ENCODE data around the gene WNT16.
"Not testable (repeated sequence)": the region's sequence is repeated elsewhere in the genome, so short reads cannot be mapped to it uniquely, and the experiment has no call there.

Gene WNT16

DNA sequence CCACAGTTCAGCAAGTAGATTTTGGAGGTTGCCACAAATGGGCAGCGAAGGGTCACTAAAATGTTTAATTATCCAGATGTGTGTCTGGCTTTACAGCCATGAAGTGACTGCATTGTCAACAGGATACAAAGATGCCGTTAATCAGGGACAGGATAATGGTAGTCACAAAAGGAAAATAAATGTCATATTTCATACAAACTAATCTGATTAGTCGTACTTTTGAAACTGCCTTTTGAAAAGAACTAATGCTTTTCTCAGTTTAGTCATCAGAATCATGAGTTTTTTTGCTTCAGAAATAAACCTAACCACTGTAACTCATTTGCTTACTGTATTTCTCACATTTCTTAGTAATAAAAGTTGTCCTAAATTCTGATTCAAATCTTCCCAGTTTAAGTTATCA is 22.2 kb upstream of the WNT16 start:
- DNase-seq: no peak

DNA sequence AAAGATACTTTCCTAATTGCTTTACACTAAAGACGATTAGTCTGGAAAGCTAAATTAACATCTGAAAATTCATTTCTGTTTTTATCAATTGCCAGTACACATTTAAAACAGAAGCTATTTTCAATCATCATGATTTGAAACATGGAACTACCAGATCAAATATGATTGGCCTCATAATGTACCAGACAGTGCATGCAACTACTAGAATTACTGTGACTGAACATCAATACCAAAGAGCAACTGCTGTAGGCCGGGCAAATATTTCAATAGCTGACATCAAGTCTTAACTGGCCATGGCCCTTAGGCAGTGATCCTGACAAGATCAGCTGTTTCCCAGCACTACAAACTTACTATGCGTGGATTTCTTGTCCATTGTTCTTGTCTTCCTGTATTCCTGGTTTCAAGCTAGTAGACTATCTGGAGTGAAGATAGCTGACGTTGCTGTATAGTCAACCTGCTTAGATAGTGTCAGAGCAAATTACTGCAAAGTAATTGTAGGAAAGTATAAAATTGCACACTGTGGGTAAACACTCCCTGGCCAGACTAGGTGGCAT is 21.7 kb upstream of the WNT16 start:
- DNase-seq: no peak

DNA sequence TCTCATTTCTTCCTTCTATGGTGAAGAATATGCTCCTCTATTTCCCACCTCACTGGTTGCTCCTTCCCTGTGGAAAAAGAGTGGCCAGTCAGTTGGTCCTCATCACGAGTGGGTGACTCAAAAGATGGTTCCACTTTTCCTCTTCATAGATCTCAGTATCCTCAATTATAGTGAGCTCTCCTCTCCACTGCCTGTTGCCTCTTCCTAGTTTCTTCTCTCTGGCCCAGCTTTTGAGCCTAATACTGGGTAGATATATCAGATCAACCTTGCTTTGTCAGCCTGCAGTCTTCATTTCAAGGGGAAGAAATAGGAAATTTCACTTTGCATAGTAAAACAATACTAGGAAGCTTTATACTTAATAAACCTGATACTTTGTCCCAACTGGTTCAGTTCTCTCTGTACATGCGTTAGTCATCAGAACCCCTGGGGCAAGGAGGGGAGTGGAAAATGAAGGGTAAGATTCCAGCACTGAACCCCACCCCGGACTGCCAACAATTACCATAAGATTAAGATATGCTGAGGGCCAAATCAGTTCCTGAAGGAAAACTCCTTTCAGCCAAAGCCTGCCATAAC is 15.5 kb upstream of the WNT16 start:
- DNase-seq: no peak

DNA sequence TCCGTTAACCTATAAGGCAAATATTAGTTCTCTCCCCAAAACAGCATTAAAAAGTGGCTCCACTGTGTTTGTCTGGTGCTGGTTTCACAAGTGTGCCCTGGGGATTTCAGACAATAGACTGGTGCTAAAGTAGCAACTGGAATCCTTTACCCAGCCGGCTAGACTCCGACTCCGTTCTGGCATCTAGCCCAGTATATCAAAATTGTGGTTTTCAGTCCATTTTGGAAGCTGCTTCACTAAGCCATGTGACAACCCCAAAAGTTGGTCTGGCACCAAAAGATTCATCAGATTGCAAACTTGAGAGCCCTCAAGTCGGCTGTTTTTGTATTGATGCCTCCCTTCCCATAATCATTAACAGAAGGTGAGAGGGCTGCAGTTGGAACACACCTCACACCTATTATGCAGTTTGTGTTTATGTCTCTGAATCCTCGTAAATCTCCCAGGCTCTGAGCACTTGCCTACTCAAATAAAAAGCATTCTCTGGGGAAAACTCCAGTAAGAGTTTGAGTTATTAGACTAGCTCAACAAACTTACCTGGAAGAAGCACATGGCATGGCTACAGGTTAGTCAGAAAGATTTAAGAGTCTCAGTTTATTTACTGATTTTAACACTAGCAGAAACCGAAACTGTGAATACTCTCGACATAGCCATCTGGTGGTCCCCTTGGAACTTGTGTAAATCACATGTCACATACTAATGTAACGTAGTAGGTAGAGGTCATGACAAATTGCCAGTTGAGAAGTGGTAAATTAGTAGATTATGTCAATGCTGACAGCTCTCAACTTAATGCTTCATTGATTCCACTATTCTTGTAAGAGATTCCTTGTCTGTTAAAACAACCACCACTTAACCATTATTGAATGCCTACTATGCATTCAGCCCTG is 14.8 kb upstream of the WNT16 start:
- DNase-seq: no peak

DNA sequence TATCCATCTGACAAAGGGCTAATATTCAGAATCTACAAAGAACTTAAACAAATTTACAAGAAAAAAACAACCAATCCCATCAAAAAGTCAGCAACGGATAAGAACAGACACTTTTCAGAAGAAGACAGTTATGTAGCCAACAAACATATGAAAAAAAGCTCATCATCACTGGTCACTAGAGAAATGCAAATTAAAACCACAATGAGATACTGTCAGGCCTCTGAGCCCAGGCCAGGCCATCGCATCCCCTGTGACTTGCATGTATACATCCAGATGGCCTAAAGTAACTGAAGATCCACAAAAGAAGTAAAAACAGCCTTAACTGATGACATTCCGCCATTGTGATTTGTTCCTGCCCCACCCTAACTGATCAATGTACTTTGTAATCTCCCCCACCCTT is 13.6 kb upstream of the WNT16 start:
- not testable (repeated sequence) for DNase-seq

DNA sequence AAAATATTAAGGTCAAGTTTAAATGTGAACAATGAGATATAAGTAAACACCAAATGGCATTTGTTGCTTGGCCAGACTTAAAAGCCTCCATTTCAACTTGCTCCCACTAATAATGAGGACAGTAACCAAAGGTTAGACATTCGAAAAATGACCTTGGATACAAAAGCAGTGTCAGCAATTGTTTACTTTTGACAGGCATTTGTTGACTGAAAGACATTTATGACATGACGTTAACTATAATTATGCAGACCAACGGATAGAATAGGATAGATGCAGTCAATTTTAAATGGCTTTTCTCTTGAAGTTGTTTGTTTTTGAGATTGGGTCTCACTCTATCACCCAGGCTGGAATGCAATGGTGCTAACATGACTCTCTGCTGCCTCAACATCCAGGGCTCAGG is 6.3 kb upstream of the WNT16 start:
- DNase-seq: no peak

DNA sequence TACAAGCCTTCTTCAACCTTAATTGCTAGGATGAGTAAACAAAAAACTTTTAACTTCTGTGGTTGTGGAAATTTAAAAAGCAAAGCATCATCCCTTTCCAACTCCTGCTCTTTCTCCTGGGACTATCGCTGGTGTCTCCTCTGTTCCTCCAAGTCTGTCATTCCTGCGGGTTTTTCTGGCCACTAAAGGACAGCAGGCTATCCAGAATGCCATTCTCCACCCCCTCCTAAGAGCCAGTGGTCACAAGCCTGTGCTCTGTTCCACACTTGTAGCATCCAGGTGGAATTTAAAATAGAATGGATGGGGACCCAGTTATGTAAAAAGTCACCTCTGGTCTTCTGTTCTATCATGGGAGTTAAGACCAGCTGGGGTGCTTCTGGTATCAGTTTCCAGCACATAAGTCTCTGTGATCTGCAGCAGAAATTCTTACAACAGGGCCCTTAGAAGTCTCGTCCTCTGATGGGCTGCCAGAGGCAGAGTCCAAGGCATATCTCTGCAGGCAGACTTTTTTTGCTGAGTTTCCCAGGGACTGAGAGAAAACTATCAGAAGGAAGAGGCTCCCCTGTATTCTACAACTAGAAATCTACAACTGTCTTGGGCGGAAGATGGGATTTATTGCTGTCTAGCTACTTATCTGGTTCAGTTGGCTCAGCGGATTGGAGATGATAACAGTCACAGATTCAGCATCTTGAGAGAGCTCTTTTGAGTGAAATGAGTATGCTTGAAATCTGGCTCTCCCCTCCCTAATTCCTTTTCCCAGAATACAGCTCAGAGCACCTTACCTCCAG is 5.1 kb upstream of the WNT16 start:
- DNase-seq: no peak

DNA sequence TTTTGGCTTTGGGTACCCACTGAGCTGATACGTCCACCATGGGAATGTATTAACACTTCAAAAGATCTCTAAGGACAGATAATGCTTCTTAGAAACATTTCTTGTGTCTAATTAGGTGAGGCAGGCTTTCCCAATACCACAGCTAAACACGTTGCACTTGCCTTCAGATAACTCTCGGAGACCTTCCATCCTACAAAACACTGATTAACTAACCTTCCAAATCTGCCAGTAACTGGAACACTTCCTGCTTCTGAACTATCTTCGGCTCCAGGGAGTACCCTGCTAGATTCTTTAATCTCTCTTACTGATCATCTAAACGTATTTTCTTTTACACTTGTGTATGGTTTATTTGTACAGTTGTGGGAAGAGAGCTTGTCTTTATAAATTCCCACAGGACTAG is 1.1 kb upstream of the WNT16 start:
- DNase-seq: no peak

DNA sequence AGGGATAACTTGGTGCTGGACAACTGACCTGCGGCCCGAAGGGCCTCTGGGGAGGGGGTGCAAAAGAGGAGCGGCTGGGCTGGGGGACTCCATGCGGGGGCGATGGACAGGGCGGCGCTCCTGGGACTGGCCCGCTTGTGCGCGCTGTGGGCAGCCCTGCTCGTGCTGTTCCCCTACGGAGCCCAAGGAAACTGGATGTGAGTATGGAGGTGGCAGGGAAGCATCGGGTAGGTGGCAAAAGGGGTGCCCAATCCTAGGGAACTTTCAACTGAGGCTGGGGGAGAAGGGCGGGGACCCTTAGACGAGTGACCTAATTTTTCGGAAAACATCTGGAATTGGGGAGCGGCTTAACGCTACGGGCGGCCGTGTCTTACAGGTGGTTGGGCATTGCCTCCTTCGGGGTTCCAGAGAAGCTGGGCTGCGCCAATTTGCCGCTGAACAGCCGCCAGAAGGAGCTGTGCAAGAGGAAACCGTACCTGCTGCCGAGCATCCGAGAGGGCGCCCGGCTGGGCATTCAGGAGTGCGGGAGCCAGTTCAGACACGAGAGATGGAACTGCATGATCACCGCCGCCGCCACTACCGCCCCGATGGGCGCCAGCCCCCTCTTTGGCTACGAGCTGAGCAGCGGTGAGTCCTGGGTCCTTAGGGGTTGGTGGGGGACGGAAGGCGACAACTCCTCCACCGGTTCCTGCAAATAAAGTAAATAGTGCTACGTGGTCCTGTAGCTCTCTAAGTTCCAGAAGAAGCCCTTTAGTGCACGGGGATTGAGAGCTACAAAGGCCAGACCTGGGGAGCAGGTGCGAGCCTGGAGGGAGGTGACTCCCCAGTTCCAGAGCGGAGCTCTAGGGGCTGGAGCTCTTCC is 622 bp downstream of the WNT16 start:
- DNase-seq: peak; percentile 54

DNA sequence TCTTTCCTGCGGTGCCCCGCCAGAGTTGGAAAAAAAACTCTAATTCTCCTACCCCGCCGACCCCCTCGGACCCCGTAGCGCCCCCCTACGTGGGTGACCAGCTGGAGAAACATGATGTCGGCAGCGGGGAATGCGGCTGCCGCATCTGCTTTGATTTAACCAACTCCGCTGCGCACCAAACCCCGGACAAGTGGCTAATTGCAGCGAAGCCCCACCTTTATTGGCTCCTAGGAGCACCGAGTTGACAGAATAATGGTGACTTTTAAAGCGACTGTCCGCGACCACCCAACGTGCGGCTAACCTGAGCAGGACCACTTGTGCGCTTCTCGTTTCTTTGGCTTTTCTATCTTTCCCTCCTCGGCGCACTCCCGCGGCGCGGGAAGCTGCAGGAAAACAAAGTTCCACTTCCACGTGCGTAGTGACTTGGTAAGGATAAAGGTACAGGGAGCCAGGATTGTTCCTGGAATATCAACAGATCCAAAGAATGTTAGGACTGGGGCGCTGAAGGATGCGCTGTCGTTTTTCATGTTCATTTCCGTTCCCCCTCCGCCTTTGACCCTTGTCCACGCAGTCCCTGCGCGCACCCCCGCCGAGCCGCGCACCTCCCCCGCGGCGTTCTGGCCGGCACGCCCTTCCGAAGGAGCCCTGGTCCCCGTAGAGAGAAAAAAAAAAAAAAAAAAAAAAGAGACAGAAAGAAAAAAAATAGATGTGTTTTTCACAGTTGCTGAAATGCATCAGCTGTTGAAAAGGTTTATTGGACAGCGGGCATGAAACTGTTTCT is 1.4 kb downstream of the WNT16 start:
- peak; percentile 5 for DNase-seq

DNA sequence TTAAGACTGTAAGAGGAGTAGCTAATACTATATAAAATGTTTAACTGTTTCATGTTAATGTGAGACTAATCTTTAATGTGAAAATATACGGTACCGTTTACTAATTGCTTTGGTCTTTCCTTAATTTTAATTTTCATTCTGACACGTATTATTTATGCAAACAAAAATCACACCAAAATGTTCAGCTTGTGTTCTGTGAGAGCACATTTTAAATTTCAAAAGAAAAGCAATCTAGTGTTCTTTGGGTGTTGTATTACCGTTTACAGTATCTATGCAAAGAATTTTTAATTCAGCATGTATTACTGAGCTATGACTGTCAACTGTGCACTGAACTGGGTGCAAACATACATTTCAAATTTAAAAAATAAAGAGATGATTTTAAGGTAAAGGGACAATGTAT is 2.2 kb downstream of the WNT16 start:
- DNase-seq: no peak

DNA sequence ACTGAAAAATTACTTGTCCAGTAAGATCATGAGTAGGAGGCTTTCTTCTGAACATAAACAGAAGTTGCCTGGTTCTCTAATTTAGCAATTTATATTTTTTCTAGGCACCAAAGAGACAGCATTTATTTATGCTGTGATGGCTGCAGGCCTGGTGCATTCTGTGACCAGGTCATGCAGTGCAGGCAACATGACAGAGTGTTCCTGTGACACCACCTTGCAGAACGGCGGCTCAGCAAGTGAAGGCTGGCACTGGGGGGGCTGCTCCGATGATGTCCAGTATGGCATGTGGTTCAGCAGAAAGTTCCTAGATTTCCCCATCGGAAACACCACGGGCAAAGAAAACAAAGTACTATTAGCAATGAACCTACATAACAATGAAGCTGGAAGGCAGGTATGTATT is 2.8 kb downstream of the WNT16 start:
- DNase-seq: no peak

DNA sequence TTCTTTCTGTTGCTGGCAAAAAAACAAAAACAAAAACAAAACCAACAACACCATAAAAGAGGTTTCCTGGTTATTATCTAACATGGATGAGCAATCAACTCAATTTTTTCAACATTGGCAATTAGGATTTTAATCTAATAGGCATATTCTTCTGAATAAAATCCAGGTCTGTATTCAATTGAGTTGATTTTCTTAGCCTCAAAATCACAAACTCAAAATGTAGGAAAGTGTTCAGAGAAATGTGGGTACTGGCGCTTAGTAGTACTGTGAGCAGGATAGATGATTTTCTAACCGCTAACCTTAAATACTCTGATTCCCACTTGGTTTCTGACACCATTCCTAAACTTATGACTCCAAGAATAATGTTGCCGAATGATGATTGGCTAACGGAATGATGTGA is 5.6 kb downstream of the WNT16 start:
- no peak for DNase-seq

DNA sequence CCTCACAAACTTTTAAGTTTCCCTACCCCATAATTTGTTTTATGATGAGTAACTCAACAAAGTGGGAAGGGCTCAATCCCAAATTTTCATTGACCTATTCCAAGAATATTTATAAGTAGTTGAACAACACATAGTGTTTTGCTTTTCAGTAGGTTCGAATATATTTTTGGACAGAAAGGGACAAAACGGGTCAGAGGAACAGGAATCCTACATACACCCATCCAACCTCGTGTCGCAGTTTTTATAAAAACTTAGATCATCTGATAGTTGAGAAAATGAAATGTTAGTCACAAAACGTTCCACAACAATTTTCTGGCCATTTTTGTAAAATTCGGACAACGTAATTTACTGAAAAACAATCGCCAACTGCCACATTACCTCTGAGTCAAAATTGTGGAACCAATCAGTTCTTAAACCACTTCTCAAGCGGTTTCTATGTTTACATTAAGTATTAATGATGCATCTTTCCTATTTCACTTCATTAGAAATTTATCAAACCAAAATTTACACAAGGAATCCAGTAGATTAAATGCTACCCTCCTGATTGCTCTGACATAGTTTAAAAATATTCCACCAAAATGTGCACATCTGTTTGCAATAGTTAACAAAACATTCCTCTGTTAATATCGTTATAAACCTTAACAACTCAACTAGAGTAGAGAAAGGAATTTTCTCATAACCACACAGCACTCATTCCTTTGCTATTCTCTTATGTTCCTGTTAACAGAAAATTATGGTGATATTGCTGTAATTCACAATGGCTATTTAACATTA is 6.3 kb downstream of the WNT16 start:
- no peak for DNase-seq

DNA sequence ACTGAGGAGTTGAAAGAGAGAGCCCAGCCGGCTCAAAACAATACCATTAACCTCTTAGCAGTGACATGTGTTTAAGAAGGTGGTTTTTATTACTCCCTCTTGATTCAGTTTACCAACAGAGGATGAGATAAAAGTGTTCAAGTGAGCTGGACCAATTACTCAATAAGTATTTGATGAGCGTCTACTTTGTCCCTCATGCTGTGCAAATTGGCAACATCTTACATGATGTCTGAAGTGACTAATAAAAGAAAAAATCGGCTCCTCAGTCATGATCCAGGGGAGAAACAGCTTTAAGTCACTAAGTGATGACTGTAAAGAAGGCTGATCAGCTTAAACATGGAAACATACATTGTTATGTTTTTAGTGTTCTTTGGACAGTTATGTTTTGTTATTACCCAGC is 7.8 kb downstream of the WNT16 start:
- no peak for DNase-seq

DNA sequence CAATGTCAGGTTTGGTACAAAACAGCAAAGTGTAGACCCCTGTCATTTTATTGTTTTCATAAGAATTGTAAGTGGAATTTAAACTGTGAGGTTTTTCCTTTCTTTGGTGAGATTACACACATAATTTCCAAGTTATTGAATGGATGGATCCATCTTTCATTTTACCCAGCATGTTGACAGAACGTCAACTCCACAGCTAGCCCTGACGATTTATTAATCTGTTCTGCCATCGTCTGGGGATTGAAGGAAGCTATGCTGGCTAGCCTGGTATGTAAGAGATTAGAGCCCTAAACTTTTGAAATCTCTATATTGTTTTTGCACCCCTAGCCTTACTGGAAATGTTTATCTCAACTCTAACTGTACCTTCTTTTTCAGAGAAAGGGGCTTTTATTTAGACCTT is 8.6 kb downstream of the WNT16 start:
- DNase-seq: no peak

DNA sequence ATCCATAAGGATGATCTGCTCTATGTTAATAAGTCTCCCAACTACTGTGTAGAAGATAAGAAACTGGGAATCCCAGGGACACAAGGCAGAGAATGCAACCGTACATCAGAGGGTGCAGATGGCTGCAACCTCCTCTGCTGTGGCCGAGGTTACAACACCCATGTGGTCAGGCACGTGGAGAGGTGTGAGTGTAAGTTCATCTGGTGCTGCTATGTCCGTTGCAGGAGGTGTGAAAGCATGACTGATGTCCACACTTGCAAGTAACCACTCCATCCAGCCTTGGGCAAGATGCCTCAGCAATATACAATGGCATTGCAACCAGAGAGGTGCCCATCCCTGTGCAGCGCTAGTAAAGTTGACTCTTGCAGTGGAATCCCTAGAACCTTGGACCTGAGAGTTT is 10.3 kb downstream of the WNT16 start:
- no peak for DNase-seq

DNA sequence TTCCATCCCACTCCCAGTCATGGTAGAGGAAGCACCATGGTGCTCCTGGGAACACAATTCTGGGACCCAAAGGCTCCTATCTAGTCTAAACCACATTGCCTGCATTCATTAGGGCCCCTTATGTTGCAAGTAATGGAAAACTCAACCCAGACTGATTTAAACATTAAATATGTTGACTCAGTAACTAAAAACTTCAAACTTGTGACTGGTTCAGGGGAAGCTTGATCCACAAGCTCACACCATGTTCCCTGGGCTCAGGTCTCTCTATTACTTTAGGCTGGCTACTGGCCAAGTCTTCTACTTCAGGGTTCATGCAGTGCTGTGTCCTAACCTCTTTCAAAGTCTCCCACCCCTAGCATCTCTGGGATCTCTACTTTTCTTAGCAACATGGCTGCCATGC is 13.1 kb downstream of the WNT16 start:
- no peak for DNase-seq

DNA sequence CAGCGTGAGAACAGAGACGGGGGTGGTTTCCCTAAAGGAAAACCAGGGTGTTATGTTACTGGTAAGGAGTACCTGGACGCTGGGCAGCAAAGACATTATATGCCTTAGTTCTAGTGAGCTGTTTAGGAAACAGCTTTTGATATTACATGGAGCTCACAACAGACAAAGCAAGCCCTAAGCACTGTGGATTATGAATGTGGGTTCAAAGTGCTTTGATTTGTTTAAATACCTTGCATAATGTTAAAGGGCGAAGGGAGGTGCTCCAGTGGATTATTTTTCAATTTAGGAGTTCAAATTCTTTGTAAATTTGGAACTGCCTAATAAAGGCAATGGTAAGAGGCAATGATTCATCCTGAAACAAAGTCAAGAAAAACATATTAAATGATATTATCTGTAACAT is 13.8 kb downstream of the WNT16 start:
- DNase-seq: no peak

DNA sequence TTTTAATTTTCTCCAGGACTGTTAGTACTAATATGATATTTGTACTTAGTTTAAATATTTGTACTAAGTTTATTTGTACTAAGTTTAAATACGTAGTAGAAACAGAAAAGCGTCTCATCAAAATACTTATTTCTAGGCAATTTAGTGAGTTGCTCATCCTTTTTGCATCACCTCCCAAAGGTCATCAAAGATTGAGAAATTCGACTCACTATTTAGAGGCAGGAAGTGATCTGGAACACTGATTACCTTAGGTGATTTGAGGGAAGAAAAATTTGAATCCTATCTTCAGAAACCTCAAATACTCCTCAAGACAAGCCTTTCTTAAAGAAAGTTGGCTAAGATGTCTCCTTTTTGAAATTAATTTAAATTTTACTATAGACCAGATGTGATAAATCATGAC is 14.5 kb downstream of the WNT16 start:
- no peak for DNase-seq

DNA sequence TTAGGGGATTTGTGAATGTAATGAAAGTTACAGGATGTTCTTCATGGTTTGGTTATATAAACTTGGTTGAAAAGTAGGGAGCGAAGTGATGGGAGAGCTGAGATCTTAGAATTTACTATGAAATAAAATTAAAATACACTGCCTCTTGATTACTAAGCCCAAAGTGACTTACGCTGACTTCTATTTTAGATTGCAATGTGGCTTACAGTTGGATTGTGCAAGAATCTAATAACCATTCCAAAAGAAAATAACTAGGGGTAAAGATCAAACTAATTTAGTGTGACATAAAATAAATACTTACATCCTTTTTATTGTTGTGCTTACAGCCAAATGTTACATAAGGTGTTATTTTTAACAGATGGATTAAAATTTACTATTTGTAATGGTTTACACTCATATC is 15.3 kb downstream of the WNT16 start:
- no peak for DNase-seq

Measured in activated CD4-positive, alpha-beta T cell treated with anti-CD3 and anti-CD28 coated beads for 48 hours (primary cell).